GM18951 (cell line): ENCODE data around the gene KLB.
"Not testable (repeated sequence)": the region's sequence is repeated elsewhere in the genome, so short reads cannot be mapped to it uniquely, and the experiment has no call there.

Source experiments
- POLR2A ChIP-seq: IDR thresholded peaks from 4 replicates; pipeline ENCODE4 v1.6.1; 2011; ENCODE audit warnings: mild to moderate bottlenecking; ENCODE audit not compliant: insufficient read length, insufficient read depth; ENCODE audit errors: extremely low read depth
- in situ Hi-C: fragments of 300-500 bp; cut with MboI; formaldehyde crosslinking; loops from one replicate; pipeline ENCODE4 v1.12.0; 2022; ENCODE audit warnings: low sequenced_read_pairs, mixed read lengths, inconsistent platforms; ENCODE audit not compliant: unreplicated experiment

The KLB gene

GRCh38 chr4:39441593-39441992 is 34.9 kb downstream of the KLB start:
- in situ Hi-C loops = loop anchor here (25.0 kb wide), 2 partner anchors 529 to 679 kb away; no protein-coding TSS in a partner anchor
- TF ChIP-seq POLR2A = no peak

GRCh38 chr4:39442998-39443397 is 36.3 kb downstream of the KLB start:
- in situ Hi-C loops = loop anchor here (25.0 kb wide), 2 partner anchors 531 to 681 kb away; no protein-coding TSS in a partner anchor
- TF ChIP-seq POLR2A = no peak

DNA sequence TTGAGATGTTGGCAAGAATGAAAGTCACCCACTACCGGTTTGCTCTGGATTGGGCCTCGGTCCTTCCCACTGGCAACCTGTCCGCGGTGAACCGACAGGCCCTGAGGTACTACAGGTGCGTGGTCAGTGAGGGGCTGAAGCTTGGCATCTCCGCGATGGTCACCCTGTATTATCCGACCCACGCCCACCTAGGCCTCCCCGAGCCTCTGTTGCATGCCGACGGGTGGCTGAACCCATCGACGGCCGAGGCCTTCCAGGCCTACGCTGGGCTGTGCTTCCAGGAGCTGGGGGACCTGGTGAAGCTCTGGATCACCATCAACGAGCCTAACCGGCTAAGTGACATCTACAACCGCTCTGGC is 39.7 kb downstream of the KLB start:
- no peak for TF ChIP-seq POLR2A
- in situ Hi-C loops = loop anchor here (25.0 kb wide), 2 partner anchors 534 to 684 kb away; no protein-coding TSS in a partner anchor

- TF ChIP-seq POLR2A = no peak
- in situ Hi-C loops = loop anchor here (25.0 kb wide), 2 partner anchors 535 to 685 kb away; no protein-coding TSS in a partner anchor
Observed at GRCh38 chr4:39446842-39447573, 40.3 kb downstream of the KLB start.

DNA sequence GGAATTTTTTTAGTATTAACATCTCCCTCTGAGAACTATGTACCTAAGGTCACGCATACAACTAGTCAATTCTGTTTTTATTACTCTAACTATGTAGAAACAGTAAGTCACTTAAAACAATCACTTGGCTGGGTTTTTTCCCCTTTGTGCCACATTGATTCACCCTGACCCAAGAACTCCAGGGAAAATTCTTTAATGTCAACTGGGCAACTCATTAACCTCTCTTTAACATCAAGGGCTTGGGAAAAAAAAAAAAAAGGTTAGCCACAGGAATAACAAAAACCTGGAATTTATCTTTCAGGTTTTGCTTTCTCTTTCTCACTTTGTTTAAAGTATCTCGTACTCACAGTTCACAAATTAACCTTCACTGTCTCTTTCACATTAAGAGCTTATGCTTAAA is 43.9 kb downstream of the KLB start:
- in situ Hi-C loops = no loop called here
- no peak for TF ChIP-seq POLR2A

GRCh38 chr4:39451423-39452023 is 44.8 kb downstream of the KLB start:
- in situ Hi-C loops = no loop called here
- TF ChIP-seq POLR2A = peak; percentile 34

DNA sequence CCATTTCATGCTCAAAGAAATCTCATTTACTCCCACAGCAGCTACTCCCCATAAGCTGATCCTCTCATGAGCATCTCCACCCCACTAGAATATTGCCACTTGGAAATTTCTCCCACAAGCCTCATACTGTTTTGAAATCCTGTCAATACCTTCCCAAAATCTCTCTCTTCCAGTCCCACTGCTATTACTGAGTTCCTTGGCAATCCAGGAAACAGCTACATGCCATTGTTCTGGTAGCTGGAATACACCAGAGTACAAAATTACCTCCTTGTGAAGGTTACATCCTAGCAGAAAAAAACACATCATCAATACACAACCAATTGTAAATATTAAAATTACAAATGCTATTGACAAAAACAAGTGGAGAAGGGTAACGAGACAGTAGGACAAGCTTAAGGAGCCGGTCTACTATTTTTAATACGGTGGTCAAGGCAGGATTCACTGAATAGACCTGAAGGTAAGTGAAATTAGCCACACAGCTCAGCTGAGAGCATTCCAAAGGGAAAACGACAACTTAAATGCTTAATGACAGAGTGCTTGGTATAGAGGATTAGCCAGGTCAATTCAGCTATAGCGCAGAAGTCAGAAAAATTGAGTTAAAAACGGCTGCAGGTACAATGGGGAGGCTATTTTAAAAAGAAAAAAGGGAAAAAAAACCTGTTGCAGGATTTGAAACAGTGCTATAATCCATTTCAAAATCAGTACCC is 45.6 kb downstream of the KLB start:
- in situ Hi-C loops = no loop called here
- peak; percentile 4 for TF ChIP-seq POLR2A

DNA sequence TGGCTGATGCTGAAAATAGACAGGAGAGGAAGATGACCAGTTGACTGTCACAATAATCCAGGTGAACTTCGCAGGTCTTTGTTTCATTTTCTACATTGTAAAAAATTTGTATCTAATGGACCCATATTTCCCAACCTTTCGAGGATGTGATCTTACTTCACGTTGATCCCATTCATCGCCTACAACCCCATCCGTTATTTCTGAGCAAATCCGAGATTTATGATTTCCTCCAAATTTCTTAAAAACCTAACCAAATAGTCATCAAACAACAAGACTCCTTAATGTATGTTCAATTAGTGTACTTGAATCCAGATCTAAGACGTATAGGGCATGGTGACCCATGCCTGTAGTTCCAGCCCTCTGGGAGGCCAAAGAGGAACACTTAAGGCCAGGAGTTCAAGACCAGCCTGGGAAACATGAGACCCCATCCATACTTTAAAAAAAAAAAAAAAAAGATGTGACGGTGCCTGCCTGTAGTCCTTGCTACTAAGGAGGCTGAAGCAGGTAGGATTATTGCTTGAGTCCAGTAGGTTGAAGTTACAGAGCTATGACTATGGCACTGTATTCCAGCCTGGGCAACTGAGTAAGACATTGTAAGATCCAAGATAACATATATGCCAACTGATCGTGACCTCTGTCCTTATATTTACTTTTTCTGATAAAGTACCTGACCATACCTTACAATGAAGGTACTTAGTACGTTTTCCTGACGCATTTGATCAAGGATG is 46.3 kb downstream of the KLB start:
- in situ Hi-C loops = no loop called here
- TF ChIP-seq POLR2A = no peak

- in situ Hi-C loops = no loop called here
- TF ChIP-seq POLR2A = no peak
Observed at GRCh38 chr4:39453738-39454137, 47.0 kb downstream of the KLB start.

GRCh38 chr4:39455486-39455885 is 48.8 kb downstream of the KLB start:
- TF ChIP-seq POLR2A = no peak
- in situ Hi-C loops = no loop called here

DNA sequence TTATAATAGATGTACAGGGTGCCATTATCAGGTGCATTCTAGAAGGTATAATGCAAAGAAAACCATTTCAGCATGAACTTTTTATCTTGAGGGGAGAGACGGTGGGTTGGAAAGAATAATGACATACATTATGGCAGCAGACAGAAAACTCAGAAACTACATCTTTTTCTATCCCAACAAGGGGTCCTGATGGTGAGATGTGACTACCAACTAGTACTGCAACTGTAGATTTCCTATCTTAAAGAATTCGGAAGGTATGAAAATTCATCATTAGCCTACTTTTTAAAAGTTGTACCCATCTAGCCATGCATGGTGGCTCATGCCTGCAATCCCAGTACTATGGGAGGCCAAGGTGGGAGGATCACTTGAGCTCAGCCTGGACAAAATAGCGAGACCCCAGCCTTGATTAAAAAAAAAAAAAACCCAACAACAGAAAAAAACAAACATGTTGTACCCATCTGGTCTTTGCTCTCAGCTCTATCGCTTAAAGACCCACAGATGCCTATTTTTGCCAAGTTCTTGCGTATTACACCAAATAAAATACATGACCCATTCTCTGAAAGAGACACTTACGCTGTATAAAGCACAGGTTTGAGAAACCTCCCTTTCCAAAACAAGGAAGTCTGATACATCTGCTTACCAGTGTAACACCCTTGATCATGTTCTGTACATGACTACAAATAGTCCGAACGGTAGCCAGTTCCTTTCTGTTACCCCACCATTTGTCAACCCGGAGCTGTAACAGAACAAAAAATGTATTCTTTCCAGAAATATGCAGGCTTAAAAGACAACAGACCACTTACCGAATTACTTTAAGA is 50.4 kb downstream of the KLB start:
- in situ Hi-C loops = no loop called here
- TF ChIP-seq POLR2A = peak; percentile 20

DNA sequence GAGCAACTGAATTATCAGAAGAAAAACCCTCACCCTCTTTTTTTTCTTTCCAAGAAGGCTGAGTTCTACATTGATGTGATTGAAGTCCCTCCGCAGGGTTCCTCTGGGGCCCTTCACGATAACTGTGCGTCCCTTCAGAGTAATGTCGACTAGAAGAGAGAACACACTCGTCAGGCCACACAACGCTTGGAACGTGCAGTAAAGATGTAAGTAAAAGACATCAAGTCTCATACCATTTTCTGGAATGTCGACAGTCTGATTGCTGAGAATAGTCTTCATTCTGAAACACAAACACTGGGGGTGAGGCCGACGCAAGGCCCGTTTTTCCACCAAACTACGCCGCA is 51.4 kb downstream of the KLB start:
- in situ Hi-C loops = not testable (repeated sequence)

DNA sequence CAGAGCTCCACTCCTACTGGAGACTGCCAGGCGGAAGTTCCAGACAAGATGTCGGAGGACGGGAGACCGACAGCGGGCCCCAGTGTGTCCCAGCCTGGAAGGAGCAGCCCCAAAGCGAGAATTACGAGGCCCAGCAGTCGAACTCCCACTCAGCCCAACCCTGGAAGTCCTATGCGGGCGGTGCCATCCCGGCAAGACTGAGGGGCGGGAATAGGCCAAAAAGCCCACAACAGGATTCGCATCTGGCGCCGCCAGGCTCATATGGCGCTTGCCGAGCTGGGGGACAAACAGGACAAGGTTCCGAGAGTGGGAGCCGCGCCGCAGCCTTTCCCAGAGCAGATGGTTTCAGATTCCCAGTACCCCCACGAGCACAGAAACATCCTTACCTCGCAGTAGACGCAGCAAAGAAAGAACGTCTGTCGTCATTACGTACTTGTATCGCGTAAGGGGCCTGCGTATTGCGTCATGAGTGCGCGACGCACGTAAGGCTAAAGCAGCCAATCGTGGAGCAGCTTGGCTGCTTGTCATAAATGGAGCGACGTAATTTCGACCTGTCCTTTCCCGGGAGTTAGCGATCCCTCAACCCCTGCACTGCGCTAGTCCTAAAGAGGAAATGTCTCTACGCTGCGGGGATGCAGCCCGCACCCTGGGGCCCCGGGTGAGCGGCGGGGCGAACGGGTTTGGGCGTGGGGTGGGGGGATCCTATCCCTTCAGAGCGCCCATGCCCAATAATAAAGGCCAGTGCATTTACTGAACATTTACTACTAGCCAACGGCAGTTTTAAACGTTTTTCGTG is 52.0 kb downstream of the KLB start, which contains the start of the genes LIAS and RPL9:
TSS of gene LIAS (plus strand) at position 552 of the 796 bp plus-strand sequence. CDS start at position 614, 62 bp downstream.
TSS of gene RPL9 (minus strand) at position 418 of the 796 bp plus-strand sequence. CDS start 483 bp downstream, outside the sequence.
- peak; percentile 97 for TF ChIP-seq POLR2A
- in situ Hi-C loops = no loop called here
